NCI-H226 (cell line): ENCODE data around the gene RSKR.
"Not testable (repeated sequence)": the region's sequence is repeated elsewhere in the genome, so short reads cannot be mapped to it uniquely, and the experiment has no call there.

ENCODE experiments used
- DNase-seq: peaks from one replicate; pipeline ENCODE4 v3.0.0-alpha.2; 2015

Gene RSKR

DNA sequence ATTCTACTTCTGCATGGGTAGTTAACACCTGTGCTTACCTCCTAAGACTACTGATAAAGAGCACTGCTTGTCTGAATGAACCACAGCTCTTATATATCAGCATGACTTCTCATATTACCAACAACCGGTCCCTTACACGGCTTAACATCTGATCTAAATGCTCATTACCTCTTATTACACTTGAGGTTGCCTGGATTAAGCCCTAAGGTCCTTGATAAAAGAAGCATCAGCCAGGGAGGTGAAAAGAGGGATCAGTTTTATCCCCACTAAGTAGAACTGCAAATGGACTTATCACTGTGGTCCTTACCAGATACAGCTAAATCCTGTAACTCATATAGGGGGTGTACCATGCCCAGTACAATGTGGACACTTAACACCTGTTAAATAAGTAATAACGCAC is 8.2 kb upstream of the RSKR start:
- DNase-seq = no peak

GRCh38 chr17:28620010-28620409 is 6.0 kb upstream of the RSKR start:
- no peak for DNase-seq

GRCh38 chr17:28618464-28618863 is 4.5 kb upstream of the RSKR start:
- DNase-seq = no peak

GRCh38 chr17:28616281-28616680 is 2.3 kb upstream of the RSKR start:
- no peak for DNase-seq

DNA sequence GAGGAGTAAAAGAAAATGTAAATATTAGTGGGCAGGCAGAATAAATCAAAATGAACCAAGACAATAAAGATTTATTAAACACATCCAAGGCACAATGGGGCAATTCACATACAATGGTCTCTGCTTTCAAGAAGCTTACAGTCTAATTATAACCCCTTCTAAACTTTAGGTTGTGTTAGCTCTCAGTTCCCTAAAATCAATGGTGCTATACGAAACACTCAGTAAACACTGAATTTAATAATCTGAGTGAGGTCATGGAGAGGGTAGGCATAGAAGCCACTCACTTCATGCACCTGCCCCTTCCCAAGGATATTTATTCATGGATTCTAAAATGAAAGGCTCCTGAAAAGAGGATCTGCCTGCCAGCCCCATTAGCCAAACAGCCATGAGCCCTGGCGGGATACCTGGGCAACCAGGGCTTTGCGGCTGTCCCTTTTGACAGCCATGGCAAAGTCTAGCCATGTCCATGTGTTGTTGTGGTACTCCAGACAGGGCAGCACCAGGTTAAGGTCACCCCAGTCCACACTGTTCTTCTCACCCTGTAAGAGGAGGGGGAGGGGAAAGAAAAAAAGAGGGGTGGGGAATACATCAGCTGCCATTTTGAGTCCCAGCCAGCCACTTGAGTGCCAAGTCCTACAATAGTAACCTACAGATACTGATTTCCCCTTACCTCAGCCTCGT is 1.4 kb upstream of the RSKR start:
- no peak for DNase-seq

- no peak for DNase-seq
Observed at GRCh38 chr17:28612936-28613872, 781 bp downstream of the RSKR start.

GRCh38 chr17:28612531-28612930 is 1.5 kb downstream of the RSKR start:
- DNase-seq = no peak

DNA sequence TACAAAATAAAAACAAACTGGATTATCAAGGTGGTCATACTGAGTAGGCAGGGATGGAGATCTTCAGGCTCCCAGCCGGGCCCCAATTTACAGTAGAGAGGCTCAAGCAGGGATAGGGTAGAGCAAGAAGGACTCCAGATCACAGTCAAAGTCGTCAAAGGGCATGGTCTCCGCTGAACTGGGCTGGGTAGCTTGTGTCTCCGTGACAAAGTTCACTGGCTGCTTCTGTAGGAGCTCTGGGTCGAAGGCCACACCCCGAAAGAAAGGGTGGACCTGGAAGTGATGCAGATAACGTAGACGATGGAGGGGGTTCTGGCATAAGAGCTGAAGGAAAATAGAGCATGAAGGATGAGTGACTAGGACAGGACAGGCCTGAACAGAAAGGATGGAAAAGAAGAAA is 3.6 kb downstream of the RSKR start:
- no peak for DNase-seq

DNA sequence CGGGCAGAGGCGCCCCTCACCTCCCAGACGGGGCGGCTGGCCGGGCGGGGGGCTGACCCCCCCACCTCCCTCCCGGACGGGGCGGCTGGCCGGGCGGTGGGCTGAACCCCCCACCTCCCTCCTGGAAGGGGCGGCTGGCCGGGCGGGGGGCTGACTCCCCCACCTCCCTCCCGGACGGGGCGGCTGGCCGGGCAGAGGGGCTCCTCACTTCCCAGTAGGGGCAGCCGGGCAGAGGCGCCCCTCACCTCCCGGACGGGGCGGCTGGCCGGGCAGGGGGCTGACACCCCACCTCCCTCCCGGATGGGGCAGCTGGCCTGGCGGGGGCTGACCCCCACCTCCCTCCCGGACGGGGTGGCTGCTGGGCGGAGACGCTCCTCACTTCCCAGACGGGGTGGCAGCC is 10.0 kb downstream of the RSKR start:
- not testable (repeated sequence) for DNase-seq

- DNase-seq = no peak
Observed at GRCh38 chr17:28599311-28600184, 14.4 kb downstream of the RSKR start.

DNA sequence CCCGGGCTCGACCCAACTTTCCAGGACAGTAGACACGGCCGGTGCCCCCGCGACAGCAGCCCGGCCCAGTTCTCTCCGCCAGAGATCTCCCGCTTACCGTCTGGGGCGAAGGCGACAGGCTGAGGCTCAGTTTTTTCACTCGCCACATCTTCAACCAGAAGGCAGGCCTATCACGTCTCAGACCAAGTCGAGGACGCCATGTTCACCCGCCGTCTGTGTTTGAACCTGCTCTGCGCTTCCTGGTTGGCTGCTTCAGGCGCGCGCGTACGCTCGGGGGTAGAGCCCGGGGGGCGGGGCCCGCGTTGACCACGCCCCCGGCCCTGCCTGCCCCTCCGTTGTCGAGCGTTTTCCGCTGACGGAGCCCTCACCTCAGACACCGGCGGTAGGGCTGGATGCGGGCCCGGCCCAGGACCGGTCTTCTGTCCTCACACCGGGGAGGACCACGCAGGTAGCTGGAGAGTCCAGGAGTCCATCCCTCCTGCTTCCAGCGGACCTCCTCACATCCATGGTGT is 15.1 kb downstream of the RSKR start, which contains the start of gene SPAG5:
Gene SPAG5 (minus strand): TSS at position 227 of the 512 bp plus-strand sequence. CDS start 79 bp downstream, at position 148.
- peak; percentile 88 for DNase-seq

- no peak for DNase-seq
Observed at GRCh38 chr17:28598389-28598788, 15.6 kb downstream of the RSKR start.

GRCh38 chr17:28597606-28598383 is 16.2 kb downstream of the RSKR start:
- no peak for DNase-seq

DNA sequence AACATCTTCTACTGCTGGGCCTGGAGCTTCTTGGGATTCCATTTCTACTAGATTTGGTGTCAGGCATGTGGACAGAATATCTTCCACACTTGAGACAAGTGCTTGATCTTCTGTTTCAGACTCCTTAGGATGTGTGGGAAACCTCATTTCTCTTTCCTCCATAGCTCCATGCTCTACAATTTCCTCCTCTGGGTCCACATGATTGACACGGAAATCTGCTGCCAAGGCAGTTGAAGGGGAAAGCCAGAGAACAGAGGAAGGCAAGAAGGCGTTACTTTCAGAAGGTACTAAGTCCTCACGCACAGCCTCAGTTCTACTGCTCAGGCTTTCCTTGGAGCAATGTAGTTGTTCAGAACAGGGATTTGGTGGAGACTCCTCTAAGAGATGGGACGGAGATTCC is 21.7 kb downstream of the RSKR start:
- DNase-seq = no peak

DNA sequence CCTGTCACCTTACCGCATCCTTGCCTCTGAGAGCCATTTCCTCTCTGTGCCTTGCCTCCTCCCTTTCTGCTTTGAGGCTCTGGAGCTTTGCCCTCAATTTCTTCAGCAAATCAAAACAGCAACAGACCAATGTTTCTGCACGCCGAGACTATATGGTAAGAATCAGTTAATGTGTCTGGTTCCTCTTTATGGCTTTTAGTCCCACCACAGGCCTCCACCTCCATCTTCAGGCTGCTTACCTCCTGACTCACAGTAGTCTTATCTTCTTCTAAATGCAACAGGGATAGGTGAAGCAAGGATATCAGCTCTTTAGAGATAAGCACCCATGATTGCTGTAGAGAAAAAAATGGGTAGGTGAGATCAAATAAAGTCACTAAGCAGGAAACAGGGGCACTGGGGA is 28.1 kb downstream of the RSKR start:
- DNase-seq = no peak

GRCh38 chr17:28584434-28584833 is 29.6 kb downstream of the RSKR start:
- no peak for DNase-seq

- no peak for DNase-seq
Observed at GRCh38 chr17:28582513-28582912, 31.5 kb downstream of the RSKR start.

GRCh38 chr17:28580959-28581358 is 33.0 kb downstream of the RSKR start:
- DNase-seq = no peak

DNA sequence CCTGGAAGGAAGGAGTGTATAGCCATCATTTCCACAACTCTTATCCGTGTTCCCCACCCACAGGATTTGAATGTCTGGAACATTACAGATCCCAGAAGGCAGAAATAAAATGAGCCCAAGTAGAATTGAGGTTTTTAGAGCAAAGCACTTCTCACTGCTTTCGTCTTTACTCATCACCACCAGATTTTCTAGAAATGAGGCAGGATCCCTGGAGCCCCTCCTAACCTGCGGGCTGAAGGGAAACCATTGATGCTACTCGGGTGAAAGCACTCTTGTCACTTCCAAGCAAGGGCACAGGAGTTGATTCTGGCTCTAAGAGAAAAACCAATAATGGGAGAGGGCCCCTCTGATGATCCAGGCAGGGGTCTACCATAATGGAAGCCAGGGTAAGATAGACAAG is 34.5 kb downstream of the RSKR start:
- no peak for DNase-seq

DNA sequence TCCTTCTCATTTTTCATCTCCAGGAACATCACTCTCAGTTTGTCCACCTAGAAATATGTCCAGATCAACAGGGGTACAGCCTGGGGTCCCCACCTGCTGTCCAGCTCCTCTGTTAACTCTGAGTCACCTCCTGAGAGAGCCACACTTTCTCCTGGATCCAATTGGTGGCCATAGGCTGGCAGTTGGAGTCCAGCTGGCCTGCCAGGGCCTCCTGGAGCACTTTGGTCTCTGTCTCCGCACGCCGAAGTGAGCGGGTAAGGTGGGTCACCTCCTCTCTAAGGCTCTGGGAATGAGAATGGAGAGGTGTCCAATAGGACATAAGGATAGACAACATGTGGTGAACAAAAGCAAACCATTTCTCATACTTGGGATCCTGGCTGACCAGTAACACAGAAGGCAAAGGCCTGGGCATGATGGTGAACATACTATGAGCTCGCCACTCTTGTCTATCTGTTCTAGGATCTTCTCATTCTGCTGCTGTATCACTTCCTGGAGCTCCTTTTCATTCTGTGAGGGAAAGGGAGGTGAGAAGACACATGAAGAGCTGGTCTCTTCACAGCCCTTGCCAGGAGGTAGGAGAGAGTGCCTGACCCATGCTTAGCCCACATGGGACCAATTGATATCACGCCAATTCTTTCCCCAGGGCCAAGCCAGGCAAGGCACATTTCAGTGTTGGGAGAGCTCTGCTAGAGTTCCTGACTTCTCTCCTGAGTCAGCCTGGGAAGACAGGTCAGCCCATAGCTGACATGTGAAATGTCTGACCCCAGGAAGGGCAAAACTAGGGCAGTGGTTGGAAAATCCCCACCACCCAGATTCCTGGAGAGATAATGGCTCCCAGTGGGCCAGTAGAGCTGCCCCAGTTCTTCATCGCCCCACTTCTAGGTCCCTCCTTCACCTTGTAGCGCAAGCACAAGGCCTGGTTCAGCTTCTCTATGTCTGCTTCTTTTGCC is 35.5 kb downstream of the RSKR start:
- DNase-seq = no peak

- DNase-seq = no peak
Observed at GRCh38 chr17:28577466-28577824, 36.5 kb downstream of the RSKR start.
